Renal pelvis (tissue), 4 donors: ENCODE results near the gene CTSH. TPM values are rescaled to one million over a fixed set of nuclear protein-coding genes. Genes with fewer than 3 reads are reported as not detected.
A peak's percentile ranks its signal among the peaks of the same experiment; 100 is the strongest.

Source experiments
- DNase-seq: peaks from one replicate; pipeline ENCODE4 v3.0.0-alpha.2; 2013
- polyA plus RNA-seq, 3 donors: library from polyadenylated mRNA; unstranded; fragments of 120-200 nt; gene quantifications; one replicate each; pipeline ENCODE4 v1.2.1, GENCODE V29; 2013; ENCODE audit not compliant: insufficient read length in 3 of 3

CTSH gene
- polyA plus RNA-seq, 3 donors = 147 to 221 (median 195) TPM

DNA sequence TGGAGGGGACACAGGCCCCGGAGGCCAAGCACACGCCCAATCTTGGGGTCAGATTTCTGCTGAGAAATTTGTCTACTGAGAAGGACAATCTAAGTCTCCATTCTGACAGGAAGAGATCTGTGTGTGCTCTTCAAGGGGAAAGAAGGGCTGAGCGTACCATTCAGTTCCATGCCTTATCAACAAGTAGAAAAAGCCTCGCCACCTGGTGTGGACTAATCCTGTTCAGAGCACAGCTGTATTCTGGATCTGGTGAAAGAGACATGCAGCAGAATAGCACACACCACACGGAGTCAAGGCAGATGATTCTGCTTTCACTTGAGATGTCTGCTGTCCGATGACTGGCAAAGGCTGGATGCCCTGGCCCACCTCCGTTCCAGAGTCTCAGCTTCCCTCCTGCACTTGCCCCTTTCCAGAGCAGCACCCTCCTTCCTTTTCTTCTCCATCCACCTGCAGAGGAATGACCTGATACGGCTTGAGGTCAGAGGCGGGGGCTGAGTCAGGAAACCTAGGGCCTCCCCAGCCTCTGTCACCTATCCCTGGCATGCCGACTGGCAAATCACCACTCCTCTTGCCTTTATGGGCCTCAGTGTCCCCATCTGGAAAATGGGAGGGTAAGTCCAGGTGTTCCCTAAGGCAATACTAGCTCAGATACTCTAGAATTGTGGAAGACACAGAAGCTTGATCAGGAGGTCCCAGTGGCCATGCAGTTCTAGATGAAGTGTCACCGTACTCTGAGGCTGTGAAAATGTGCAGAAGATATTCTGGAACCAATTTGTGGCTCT is 36.9 kb upstream of the CTSH start:
- DNase-seq = no peak

- peak; percentile 54 for DNase-seq
Observed at GRCh38 chr15:78979456-78980320, 34.8 kb upstream of the CTSH start.

DNA sequence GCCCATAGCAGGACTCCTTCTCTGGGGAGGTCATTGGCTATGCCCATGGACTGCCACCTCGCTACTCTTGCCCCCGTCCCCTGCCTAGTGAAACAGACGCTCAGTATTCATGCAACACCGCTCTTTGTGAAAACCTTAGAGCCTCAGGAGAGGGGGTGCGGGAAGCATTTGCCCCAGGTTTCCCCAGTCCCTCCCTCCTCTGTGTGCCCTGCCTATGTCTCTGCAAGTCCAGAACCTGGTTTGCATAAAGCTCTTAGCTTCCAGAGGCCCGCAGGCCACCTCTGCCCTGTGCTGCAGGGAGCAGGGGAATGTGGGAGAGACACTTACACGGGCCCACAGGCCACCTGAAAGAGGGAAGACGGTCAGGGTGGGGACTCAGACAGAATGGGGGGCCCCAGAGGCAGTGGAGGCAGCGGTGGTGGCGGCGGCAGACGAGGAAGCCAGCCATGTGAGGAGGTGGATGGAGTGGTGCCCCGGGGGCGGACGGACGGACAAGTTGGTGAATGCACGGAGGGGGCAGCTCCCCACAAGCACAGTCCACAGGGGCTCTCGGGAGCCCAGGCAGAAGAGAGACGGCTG is 33.8 kb upstream of the CTSH start:
- no peak for DNase-seq

DNA sequence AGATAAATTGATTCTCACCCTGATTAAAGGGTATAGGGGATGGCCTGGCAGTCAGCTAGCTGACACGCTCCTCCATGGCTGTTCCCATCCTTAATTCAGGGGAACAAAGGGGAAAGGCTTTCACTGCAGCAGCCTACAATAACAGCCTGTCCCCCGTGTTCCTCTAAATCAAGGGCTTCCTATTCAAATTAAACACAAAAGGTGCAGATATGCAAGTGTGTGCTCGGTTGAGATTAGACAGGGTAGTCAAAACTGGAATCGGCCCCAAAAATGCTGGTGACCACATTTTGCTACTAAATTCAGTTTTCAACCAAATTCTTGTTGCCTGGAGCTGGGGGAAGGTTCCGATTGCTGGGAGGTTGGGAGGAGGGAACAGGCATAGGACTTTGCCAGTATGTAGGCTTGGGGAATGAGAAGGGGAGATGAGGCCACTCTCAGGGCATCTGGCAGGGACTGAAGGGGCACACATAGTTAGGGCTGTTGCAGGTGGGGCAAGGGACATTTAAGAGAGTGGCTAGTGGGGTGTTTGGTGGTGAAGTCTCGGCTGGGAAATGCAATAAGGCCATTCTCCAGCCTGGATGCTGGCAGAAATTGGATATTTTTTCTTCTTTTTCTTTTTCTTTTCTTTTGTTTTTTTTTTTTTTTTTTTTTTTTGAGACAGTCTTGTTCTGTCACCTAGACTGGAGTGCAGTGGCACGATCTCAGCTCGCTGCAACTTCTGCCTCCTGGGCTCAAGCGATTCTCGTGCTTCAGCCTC is 32.9 kb upstream of the CTSH start:
- DNase-seq = no peak

DNA sequence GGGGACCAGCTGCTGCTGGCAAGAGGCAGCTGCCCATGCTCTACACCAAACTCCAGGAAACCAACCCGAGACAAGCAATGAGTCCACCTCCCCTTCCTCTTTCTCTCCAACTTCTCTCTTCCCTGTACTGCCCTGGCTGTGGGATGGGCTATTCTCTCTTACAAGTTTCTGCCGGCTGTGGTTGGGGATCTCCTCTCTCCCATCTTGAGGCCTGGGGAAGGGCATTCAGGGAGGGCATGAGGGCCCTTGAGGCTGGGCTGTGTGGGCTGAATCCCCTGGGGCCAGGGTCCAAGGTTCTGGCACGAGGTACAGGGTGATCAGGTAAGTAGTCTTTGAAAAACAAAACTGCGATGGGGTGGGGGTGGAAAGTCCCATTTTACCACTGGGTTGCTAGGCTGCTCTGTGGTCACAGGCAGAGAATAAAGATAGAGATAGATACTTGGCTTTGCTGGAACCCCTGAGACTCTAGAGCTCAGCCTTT is 32.3 kb upstream of the CTSH start:
- no peak for DNase-seq

DNA sequence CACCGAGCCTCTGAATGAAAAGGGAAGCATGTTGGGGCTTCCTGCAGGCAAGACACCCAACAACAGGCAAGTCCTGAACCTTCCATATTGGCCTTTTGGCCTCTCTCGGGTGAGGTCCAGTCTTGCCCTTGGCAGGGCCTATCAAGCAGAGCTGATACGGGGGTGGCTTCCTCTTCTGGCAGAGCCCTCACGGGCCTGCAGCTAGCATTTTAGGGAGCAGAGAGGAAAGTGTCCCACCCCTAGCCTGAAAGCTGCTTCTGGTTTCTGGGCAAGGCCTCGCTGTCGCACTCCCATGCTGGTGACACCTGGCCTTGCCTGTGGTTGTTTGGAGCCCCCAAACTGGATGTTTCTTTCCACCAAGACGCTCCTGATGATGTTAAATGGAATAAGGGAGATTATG is 31.8 kb upstream of the CTSH start:
- DNase-seq = no peak

GRCh38 chr15:78974272-78974918 is 29.5 kb upstream of the CTSH start:
- DNase-seq = no peak

DNA sequence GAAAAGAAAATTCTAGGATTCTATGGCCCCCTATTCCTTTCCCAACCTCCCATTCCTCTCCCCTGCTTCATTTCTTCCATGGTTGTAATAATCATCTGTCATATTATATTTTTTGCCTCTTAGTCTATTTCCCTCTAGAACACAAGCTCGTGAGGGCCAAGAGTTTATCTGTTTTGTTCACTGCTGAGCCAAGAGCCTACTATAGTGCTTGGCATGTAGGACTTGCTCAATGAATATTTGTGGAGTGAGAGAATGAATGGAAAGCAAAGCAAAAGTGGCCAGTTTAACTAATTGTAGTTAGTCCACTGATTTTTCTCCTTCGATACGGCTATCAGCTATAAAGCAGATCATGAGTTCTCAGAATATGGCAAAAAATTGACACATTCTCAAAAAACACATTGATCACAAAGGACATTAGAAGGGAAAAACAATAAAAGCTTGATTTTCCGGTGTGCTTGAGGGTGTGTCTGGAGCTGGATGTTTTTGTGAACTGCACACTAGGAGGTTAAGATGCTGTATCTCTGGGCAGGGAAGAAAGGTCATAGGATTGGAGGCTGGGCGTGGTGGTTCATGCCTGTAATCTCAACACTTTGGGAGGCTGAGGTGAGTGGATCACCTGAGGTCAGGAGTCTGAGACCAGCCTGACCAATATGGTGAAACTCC is 25.0 kb upstream of the CTSH start:
- DNase-seq = no peak

- DNase-seq = peak; percentile 16
Observed at GRCh38 chr15:78968539-78969271, 23.9 kb upstream of the CTSH start.

GRCh38 chr15:78968114-78968513 is 23.3 kb upstream of the CTSH start:
- no peak for DNase-seq

GRCh38 chr15:78960308-78960707 is 15.5 kb upstream of the CTSH start:
- DNase-seq = no peak

DNA sequence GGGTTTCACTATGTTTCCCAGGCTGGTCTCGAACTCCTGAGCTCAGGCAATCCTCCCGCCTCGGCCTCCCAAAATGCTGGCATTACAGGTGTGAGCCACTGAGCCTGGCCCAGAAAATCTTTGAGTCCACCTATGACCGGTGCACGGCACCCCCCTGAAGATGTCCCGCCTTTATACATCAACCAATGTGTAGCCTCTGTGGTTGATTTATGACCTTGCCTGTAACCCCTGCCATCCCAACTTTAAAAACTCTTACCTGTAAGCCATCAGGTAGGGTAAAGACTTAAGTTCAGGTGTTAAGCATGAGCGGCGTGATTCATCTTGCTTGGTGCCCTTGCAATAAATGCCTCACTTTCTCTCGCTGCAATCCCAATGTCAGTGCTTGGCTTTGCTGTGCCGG is 14.5 kb upstream of the CTSH start:
- no peak for DNase-seq

- no peak for DNase-seq
Observed at GRCh38 chr15:78957416-78958093, 12.7 kb upstream of the CTSH start.

- DNase-seq = no peak
Observed at GRCh38 chr15:78956937-78957336, 12.1 kb upstream of the CTSH start.

DNA sequence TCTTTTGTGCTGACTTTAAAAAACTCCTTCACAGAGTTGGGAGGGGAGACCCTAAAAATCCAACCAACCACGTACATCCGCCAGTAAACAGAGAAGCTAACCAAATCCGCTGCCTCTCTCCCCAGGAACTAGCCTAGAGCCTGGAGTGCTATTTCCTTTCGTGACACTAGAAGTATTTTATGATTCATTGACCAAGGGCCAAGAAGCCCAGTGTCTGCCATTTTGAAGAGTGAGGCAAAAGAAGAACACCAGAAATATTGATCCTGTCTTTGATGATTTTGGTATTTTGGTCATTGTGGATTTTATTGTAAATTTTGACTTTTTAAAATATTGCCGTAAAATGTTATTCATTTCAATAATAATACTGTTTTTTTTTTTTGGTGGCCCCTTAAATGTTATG is 10.5 kb upstream of the CTSH start:
- no peak for DNase-seq

- DNase-seq = no peak
Observed at GRCh38 chr15:78951841-78952238, 7.0 kb upstream of the CTSH start.

DNA sequence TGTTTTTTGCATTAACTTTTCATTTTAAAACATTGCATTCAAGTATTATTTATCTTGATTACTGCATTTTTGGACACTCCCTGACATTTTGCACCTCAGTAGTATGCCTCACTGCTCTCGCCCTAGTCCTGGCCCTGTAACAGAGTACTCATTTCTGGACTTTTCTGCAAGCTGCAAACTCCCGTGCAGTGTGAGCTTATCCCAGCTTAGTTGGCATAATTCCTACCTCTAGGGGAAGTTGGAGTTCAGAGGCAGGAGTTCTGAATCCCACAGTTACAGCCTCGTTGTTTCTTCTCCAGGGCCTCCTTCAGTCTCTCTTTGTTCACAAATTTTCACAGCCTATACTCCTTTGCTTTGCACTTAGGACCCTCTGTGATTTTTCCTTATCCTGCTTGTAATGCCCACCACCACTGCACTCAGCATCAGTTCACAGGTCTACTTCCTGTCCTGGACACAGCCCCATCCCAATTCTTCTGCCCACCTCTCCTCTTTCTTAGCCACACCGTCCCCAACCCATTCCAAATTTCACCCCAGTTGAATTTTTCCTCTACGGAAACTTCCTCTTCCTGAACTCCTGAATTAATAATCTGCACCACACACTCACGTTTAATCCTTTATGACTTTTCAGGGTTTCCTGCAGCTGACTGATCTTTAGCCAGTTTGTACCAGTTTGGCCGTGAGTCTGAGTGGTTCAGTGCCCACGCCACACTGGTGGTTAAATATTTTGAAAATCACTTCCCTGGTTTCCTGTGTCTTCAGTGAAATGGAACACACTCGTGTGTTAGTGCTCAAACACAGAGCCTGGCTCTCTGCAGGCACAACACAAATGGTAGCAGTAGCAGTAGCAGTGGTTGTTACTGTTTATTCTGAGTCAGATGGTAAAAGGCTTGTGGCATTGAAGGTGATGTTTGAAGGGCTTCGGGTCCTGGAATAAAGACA is 6.3 kb upstream of the CTSH start:
- DNase-seq = no peak

DNA sequence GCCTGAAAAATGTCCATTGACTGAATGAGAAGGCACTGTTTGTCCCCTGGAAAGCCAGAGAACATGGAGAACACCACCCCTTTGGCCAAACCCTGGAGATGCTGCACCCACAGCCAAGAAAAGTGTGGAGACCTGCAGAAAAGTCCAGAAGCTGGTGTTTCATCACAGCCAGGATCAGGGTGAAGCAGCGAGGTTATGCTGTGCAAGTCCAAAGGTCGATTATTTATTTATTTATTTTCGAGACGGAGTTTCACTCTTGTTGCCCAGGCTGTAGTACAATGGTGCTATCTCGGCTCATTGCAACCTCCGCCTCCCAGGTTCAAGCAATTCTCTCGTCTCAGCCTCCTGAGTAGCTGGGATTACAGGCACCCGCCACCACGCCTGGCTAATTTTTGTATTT is 5.5 kb upstream of the CTSH start:
- DNase-seq = no peak
